ENCODE data around the gene TXNDC11.
A peak's percentile ranks its signal among the peaks of the same experiment; 100 is the strongest.
"Not testable (repeated sequence)": the region's sequence is repeated elsewhere in the genome, so short reads cannot be mapped to it uniquely, and the experiment has no call there.

Gene TXNDC11

GRCh38 chr16:11742536-11743307 is at the start of gene TXNDC11:
TXNDC11 (minus strand) TSS chr16:11742857; CDS start chr16:11742730, 127 bp downstream.
- TF ChIP-seq, protein P1, sequence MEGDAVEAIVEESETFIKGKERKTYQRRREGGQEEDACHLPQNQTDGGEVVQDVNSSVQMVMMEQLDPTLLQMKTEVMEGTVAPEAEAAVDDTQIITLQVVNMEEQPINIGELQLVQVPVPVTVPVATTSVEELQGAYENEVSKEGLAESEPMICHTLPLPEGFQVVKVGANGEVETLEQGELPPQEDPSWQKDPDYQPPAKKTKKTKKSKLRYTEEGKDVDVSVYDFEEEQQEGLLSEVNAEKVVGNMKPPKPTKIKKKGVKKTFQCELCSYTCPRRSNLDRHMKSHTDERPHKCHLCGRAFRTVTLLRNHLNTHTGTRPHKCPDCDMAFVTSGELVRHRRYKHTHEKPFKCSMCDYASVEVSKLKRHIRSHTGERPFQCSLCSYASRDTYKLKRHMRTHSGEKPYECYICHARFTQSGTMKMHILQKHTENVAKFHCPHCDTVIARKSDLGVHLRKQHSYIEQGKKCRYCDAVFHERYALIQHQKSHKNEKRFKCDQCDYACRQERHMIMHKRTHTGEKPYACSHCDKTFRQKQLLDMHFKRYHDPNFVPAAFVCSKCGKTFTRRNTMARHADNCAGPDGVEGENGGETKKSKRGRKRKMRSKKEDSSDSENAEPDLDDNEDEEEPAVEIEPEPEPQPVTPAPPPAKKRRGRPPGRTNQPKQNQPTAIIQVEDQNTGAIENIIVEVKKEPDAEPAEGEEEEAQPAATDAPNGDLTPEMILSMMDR (IDR thresholded peaks at IDR 0.05; ENCODE audit: control extremely low read depth, extremely low read depth, low read depth, missing control alignments) = no peak
- CTCF ChIA-PET = interaction anchor here (1.2 to 6.3 kb wide), 7 partner anchors 16 to 778 kb away, joined by 3 to 35 read pairs (median 4); partner anchors contain the start of gene ZC3H7A
- POLR2A ChIA-PET = interaction anchor here (0.6 to 2.1 kb wide), 17 partner anchors 9 to 1043 kb away, joined by 3 to 17 read pairs (median 3); partner anchors contain the start of genes SOCS1 and ZC3H7A
- peak; percentile 97 for DNase-seq (ENCODE audit: extremely low spot score)

DNA sequence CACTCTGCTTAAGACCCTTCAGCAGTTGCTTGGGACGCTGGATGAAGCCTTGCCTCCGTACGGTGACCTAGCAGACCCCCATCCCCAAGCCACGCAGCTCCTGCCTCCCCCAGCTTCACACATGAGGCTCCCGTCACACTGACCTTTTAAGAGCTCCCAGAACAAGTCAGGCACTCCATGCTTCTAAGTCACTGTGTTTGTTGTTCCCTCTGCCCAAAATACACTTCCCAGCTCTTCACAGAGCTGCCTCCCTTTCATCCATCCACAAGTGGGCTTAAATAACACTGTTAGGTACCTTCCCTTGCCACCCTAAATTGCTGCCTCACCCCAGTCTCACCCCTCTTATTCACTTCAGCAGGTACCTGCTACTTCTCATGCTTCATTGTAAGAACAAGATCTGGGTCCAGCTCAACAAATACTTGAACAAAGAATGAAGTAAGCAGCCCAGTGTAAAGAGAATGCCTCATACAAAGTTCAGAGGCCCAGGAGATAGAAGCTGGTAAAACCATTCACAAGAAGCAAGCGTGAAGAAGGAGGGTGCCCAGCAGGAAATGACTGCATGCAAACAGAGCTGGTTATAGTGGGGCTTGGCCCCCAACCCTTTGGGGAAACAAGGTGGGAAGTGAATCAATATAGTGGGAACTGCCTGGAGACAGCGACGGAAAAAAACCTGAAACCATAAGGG is 48.6 kb upstream of the TXNDC11 start:
- no peak for DNase-seq (ENCODE audit: extremely low spot score)
- CTCF ChIA-PET = interaction anchor here (0.8 to 2.0 kb wide), 4 partner anchors 9 to 48 kb away, joined by 3 to 11 read pairs (median 6); no protein-coding TSS in a partner anchor
- TF ChIP-seq, protein P1 (IDR thresholded peaks at IDR 0.05; ENCODE audit: control extremely low read depth, extremely low read depth, low read depth, missing control alignments) = no peak
- POLR2A ChIA-PET = no interaction called here

DNA sequence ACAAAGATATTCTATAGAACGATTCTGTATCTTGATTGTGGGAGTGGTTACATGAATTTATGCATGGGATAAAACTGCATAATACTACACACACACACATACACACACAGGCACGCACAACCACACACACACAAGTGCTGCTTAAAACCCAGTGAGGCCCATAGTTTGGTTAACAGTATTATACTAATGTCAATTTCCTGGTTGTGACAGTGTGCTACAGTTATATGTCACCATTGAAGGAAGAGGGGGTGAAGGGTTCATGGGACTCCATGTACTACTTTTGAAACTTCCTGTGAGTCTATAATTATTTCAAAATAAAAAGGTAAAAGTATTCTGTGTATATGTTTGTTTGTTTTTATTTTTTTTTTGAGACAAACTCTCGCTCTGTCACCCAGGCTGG is 46.3 kb upstream of the TXNDC11 start:
- CTCF ChIA-PET = interaction anchor here (0.8 kb wide), 1 partner anchor 9 kb away, joined by 3 read pairs; no protein-coding TSS in a partner anchor
- TF ChIP-seq, protein P1 (IDR thresholded peaks at IDR 0.05; ENCODE audit: control extremely low read depth, extremely low read depth, low read depth, missing control alignments) = no peak
- no peak for DNase-seq (ENCODE audit: extremely low spot score)
- POLR2A ChIA-PET = no interaction called here

DNA sequence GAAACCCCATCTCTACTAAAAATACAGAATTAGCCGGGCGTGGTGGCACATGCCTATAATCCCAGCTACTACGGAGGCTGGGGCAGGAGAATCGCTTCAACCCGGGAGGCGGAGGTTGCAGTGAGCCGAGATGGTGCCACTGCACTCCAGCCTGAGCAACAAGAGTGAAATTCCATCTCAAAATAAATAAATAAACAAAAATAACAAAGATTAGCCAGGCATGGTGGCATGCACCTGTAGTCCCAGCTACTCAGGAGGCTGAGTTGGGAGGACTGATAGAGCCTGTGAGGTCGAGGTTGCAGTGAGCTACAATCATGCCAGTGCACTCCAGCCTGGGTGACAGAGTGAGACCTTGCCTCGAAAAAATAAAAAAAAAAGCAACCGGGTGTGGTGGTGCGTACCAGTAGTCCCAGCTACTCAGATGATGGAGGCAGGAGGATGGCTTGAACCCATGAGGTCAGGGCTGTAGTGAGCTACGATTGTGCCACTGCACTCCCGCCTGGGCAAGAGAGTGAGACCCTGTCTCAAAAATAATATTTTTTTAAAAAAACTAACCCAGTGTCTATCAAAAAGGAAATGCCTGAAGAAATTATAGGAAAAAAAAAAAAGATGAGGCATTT is 42.4 kb upstream of the TXNDC11 start:
- not testable (repeated sequence) for DNase-seq (ENCODE audit: extremely low spot score)
- ChIA-PET CTCF (interaction anchor here (1.0 to 5.0 kb wide), 2 partner anchors 13 to 107 kb away, joined by 3 to 48 read pairs; partner anchors contain the start of gene ZC3H7A), POLR2A (interaction anchor here (0.7 kb wide), 1 partner anchor 109 kb away, joined by 3 read pairs; no protein-coding TSS in a partner anchor)

DNA sequence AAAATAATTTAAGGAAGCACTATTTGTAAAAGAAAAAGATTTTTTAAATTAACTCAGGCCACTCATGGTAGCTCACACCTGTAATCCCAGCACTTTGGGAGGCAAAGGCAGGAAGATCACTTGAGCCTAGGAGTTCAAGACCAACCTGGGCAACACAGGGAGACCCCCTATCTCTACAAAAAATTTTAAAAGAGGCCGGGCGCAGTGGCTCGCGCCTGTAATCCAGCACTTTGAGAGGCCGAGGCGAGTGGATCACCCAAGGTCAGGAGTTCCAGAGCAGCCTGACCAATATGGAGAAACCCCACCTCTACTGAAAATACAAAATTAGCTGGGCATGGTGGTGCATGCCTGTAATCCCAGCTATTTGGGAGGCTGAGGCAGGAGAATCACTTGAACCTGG is 41.7 kb upstream of the TXNDC11 start:
- ChIA-PET CTCF (interaction anchor here (0.7 to 5.0 kb wide), 2 partner anchors 8 to 14 kb away, joined by 5 to 48 read pairs; partner anchors contain the start of gene ZC3H7A), POLR2A (interaction anchor here (0.7 kb wide), 1 partner anchor 108 kb away, joined by 3 read pairs; no protein-coding TSS in a partner anchor)
- not testable (repeated sequence) for DNase-seq (ENCODE audit: extremely low spot score)

GRCh38 chr16:11784038-11784369 is 41.3 kb upstream of the TXNDC11 start:
- TF ChIP-seq, protein P1 (IDR thresholded peaks at IDR 0.05; ENCODE audit: control extremely low read depth, extremely low read depth, low read depth, missing control alignments) = no peak
- ChIA-PET CTCF (interaction anchor here (0.7 to 5.0 kb wide), 2 partner anchors 8 to 14 kb away, joined by 5 to 48 read pairs; partner anchors contain the start of gene ZC3H7A), POLR2A (no interaction called here)
- DNase-seq (ENCODE audit: extremely low spot score) = no peak

All from GM10248 (cell line).